ENCODE measurements around the gene KCNA4. TPM values are rescaled to one million over a fixed set of nuclear protein-coding genes. Genes with fewer than 3 reads are reported as not detected.

KCNA4 gene
- not detected in 2 replicates for total RNA-seq

- no peak for DNase-seq (ENCODE audit: low read depth)
- peaks cover 45% of the 10 kb centered on the region for H3K27me3 ChIP-seq (ENCODE audit: control insufficient read depth, insufficient read depth, low read length)
- H3K36me3 ChIP-seq (ENCODE audit: control insufficient read depth, insufficient read depth, low read length), result no peaks in the 10 kb centered on the region
- peak within 1 kb of the TSS; percentile 14 for H3K4me3 ChIP-seq (ENCODE audit: low read depth, low read length)
- no peak for TF ChIP-seq CTCF (IDR thresholded peaks at IDR 0.05; ENCODE audit: insufficient read depth, low read length, poor library complexity, severe bottlenecking)
Observed at GRCh38 chr11:30016588-30017363, at the start of gene KCNA4. KCNA4 (minus strand) TSS chr11:30017030; CDS start chr11:30012678, 4,352 bp downstream.

GRCh38 chr11:30062103-30062502, 45.3 kb upstream of the KCNA4 start:
- no peak for DNase-seq (ENCODE audit: low read depth)
- Histone ChIP-seq H3K36me3 (ENCODE audit: control insufficient read depth, insufficient read depth, low read length) (no peaks in the 10 kb centered on the region), H3K27me3 (ENCODE audit: control insufficient read depth, insufficient read depth, low read length) (no peaks in the 10 kb centered on the region), H3K4me3 (ENCODE audit: low read depth, low read length) (no peak overlapping the region)
- no peak for TF ChIP-seq CTCF (IDR thresholded peaks at IDR 0.05; ENCODE audit: insufficient read depth, low read length, poor library complexity, severe bottlenecking)

- Histone ChIP-seq H3K36me3 (ENCODE audit: control insufficient read depth, insufficient read depth, low read length) (no peaks in the 10 kb centered on the region), H3K4me3 (ENCODE audit: low read depth, low read length) (no peak overlapping the region)
- no peak for TF ChIP-seq CTCF (IDR thresholded peaks at IDR 0.05; ENCODE audit: insufficient read depth, low read length, poor library complexity, severe bottlenecking)
Observed at GRCh38 chr11:30059172-30059815, 42.5 kb upstream of the KCNA4 start.

GRCh38 chr11:30049214-30049613, 32.4 kb upstream of the KCNA4 start:
- no peaks in the 10 kb centered on the region for H3K36me3 ChIP-seq (ENCODE audit: control insufficient read depth, insufficient read depth, low read length)
- DNase-seq (ENCODE audit: low read depth), result no peak

More at GRCh38 chr11:30059172-30059815, 42.5 kb upstream of the KCNA4 start:
- no peaks in the 10 kb centered on the region for H3K27me3 ChIP-seq (ENCODE audit: control insufficient read depth, insufficient read depth, low read length)
- no peak for DNase-seq (ENCODE audit: low read depth)

GRCh38 chr11:30046578-30046945, 29.7 kb upstream of the KCNA4 start:
- TF ChIP-seq CTCF (IDR thresholded peaks at IDR 0.05; ENCODE audit: insufficient read depth, low read length, poor library complexity, severe bottlenecking), result no peak
- no peak for DNase-seq (ENCODE audit: low read depth)

More at GRCh38 chr11:30049214-30049613, 32.4 kb upstream of the KCNA4 start:
- Histone ChIP-seq H3K27me3 (ENCODE audit: control insufficient read depth, insufficient read depth, low read length) (no peaks in the 10 kb centered on the region), H3K4me3 (ENCODE audit: low read depth, low read length) (no peak overlapping the region)
- TF ChIP-seq CTCF (IDR thresholded peaks at IDR 0.05; ENCODE audit: insufficient read depth, low read length, poor library complexity, severe bottlenecking), result no peak

More at GRCh38 chr11:30046578-30046945, 29.7 kb upstream of the KCNA4 start:
- Histone ChIP-seq H3K27me3 (ENCODE audit: control insufficient read depth, insufficient read depth, low read length) (no peaks in the 10 kb centered on the region), H3K4me3 (ENCODE audit: low read depth, low read length) (no peak overlapping the region), H3K36me3 (ENCODE audit: control insufficient read depth, insufficient read depth, low read length) (no peaks in the 10 kb centered on the region)
